Natural killer cell (primary cell): ENCODE data around the gene MMP24OS. TPM values are rescaled to one million over a fixed set of nuclear protein-coding genes. Genes with fewer than 3 reads are reported as not detected.
A peak's percentile ranks its signal among the peaks of the same experiment; 100 is the strongest.

Experiments
- ATAC-seq, 3 donors: fragments of 150-1000 bp in 2 of 3; fragments of 200-7000 bp in 1 of 3; cut with Tn5 transposase; 1 replicate in 1 of 3; 2 replicates in 2 of 3; pipeline ENCODE4 v1.10.0; 2021; ENCODE audit warnings: mild to moderate bottlenecking in 2 of 3, moderate library complexity in 2 of 3
- DNase-seq, 2 donors: peaks; one replicate each; pipeline versions ENCODE4 v3.0.0 to v3.0.0-alpha.2; 2013 to 2021; ENCODE audit warnings: mixed read lengths in 1 of 2
- H3K27ac ChIP-seq: one replicate; pipeline ENCODE4 v1.5.1; 2013; ENCODE audit warnings: mild to moderate bottlenecking, low read length
- H3K27me3 ChIP-seq: one replicate; pipeline ENCODE4 v1.6.1; 2013; ENCODE audit warnings: low read length; ENCODE audit not compliant: control insufficient read depth, insufficient read depth
- H3K36me3 ChIP-seq: one replicate; pipeline ENCODE4 v1.6.1; 2013; ENCODE audit warnings: low read length; ENCODE audit not compliant: control insufficient read depth, insufficient read depth
- H3K4me1 ChIP-seq: one replicate; pipeline ENCODE4 v1.6.1; 2013; ENCODE audit warnings: low read length; ENCODE audit not compliant: control insufficient read depth, insufficient read depth
- H3K4me3 ChIP-seq: one replicate; pipeline ENCODE4 v1.5.1; 2013; ENCODE audit warnings: low read length
- H3K9me3 ChIP-seq: one replicate; pipeline ENCODE4 v1.6.1; 2013; ENCODE audit warnings: low read length; ENCODE audit not compliant: control insufficient read depth, insufficient read depth
- H3K27ac Mint-ChIP-seq, 2 donors: one replicate each; pipeline ENCODE4 v1.8.0; 2022; ENCODE audit warnings: mild to moderate bottlenecking in 2 of 2, mixed read lengths in 2 of 2, moderate library complexity in 1 of 2
- H3K27me3 Mint-ChIP-seq, 2 donors: one replicate each; pipeline ENCODE4 v1.8.0; 2022; ENCODE audit warnings: low read depth in 2 of 2, mixed read lengths in 2 of 2
- H3K36me3 Mint-ChIP-seq: one replicate; pipeline ENCODE4 v1.8.0; 2022; ENCODE audit warnings: mixed read lengths
- H3K4me1 Mint-ChIP-seq, 2 donors: one replicate each; pipeline ENCODE4 v1.8.0; 2022; ENCODE audit warnings: mixed read lengths in 2 of 2
- H3K4me3 Mint-ChIP-seq: one replicate; pipeline ENCODE4 v1.8.0; 2022; ENCODE audit warnings: mild to moderate bottlenecking, moderate library complexity, mixed read lengths
- H3K9me3 Mint-ChIP-seq, 2 donors: one replicate each; pipeline ENCODE4 v1.8.0; 2022; ENCODE audit warnings: mixed read lengths in 2 of 2
- CTCF ChIP-seq: fragments of 200-600 bp; IDR thresholded peaks from one replicate; pipeline ENCODE4 v1.8.0; 2022; ENCODE audit warnings: antibody characterized with exemption
- WGBS: methylation state at CpG from one replicate; pipeline ENCODE4 v1.1.7; 2013; ENCODE audit warnings: missing lambda C conversion rate; ENCODE audit not compliant: insufficient coverage; 5-methylcytosine and 5-hydroxymethylcytosine counted together
- intact Hi-C: fragments of 100-400 bp; cut with micrococcal nuclease; formaldehyde crosslinking; loops from one replicate; pipeline ENCODE4 v1.14.2; 2022
- total RNA-seq, 4 donors: library from RNA; stranded (reverse); fragments of 120-200 nt in 1 of 4; gene quantifications; one replicate each; pipeline versions ENCODE4 v1.2.3 to v1.2.4, GENCODE V29; 2013 to 2022

Gene MMP24OS
- total RNA-seq, 3 donors from 2014 or later (not counting 1 experiment from before 2014, with no cell fraction given): 76.5 to 92.7 (median 86.6) TPM

GRCh38 chr20:35307666-35308653, 30.0 kb upstream of the MMP24OS start:
- no peaks in the 10 kb centered on the region for H3K9me3 ChIP-seq
- intact Hi-C loops: no loop called here

DNA sequence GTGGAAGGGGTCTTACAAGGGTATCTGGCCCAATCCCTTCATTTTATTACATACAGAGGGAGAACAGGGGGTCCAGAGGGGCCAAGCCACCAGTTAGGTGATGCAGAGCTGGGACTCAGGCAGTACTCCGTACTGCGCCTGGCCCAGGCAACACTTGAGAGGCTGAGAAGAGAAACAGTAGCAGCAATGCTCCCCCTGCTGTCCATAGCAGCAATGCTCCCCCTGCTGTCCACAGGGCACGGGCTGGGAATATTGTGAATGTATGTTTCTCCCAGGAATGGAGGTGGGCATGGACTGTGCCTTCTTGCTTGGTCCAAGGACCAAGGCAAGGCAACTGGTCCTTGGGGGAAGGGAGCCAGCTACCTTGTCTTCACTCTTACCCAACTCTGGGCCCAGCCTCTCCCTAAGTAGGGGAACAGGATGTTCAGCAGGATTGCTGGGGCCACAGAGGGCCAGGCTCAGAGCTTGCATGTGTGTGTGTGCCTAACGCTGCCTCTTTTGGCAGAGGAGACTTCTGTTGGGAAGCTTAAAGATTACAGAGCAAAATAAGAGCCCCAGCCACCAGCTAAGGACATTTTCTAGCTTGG, 29.1 kb upstream of the MMP24OS start:
- peaks cover 5 to 7% of the 10 kb centered on the region in 2 donors for H3K4me1 Mint-ChIP-seq
- DNase-seq (peak in 1 of 2 donors; percentile 53), ATAC-seq (peak in 2 of 3 donors; percentile 41)
- intact Hi-C loops: no loop called here
- no peak overlapping the region for H3K4me3 ChIP-seq
- peaks cover 7% of the 10 kb centered on the region for H3K4me1 ChIP-seq
- no peaks in the 10 kb centered on the region for H3K9me3 ChIP-seq
- no peaks in the 10 kb centered on the region for H3K27me3 Mint-ChIP-seq
- no peaks in the 10 kb centered on the region for H3K36me3 Mint-ChIP-seq
- no peak overlapping the region for H3K4me3 Mint-ChIP-seq
- peak; percentile 27 for TF ChIP-seq CTCF
- H3K27ac Mint-ChIP-seq: no peak overlapping the region
- H3K36me3 ChIP-seq: peaks cover 8% of the 10 kb centered on the region
- 60% methylated on average over 4 of the region's 4 CpGs for WGBS
- no peaks in the 10 kb centered on the region for H3K27me3 ChIP-seq
- no peaks in the 10 kb centered on the region for H3K9me3 Mint-ChIP-seq
- no peak overlapping the region for H3K27ac ChIP-seq

More at GRCh38 chr20:35307666-35308653, 30.0 kb upstream of the MMP24OS start:
- H3K27me3 ChIP-seq: no peaks in the 10 kb centered on the region
- DNase-seq: no peak
- Mint-ChIP-seq H3K27me3 (no peaks in the 10 kb centered on the region), H3K36me3 (no peaks in the 10 kb centered on the region), H3K9me3 (no peaks in the 10 kb centered on the region), H3K4me3 (no peak overlapping the region), H3K27ac (no peak overlapping the region), H3K4me1 (peaks cover 5 to 14% of the 10 kb centered on the region in 2 donors)
- WGBS: 90% methylated on average over 13 of the region's 13 CpGs
- peaks cover 7% of the 10 kb centered on the region for H3K4me1 ChIP-seq
- no peak overlapping the region for H3K27ac ChIP-seq
- no peak overlapping the region for H3K4me3 ChIP-seq
- no peak for TF ChIP-seq CTCF
- no peak for ATAC-seq
- peaks cover 8% of the 10 kb centered on the region for H3K36me3 ChIP-seq

DNA sequence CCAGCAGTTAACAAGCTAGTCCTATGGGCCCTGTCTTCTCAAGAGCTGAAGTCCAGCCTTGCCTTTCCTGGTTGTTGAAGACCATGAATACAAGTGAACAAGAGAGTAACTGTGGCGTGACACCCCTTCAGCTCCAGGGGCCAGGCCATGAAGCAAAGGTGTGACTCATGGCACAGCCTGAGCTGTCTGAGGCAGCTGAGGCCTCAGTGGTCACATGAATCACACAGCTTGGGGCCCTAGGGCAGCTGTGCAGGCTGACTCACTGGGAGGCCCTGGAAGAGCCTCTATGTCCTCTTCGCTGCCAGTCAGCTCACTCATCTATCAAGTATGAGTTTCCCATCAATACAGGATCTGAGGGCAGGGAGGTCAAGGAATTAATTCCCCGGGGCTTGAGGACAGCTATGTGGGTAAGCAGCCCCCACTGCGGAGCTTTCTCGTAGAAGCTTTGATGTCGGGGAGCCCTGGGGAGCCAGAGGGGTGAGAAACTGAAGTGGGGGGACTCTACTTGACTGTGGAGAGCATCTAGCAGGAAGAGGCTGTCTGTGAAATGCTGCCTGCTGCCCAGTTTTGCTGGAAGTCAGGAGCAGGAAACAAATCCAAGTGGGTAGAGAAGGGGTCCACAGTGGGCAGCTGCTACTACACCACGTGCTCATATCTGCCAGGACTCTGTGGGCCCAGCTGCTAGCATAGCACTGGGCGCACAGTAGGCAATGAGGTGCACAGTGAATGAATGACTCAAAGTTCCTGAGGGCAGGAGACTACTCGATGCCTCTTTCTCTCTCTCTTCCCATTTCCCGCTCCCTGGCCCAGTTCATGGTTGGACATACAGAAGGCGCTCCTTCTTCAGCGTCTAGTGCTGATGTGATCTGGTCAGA, 28.0 kb upstream of the MMP24OS start:
- no peak overlapping the region for H3K4me3 Mint-ChIP-seq
- no peaks in the 10 kb centered on the region for H3K9me3 Mint-ChIP-seq
- Histone ChIP-seq H3K36me3 (peaks cover 8% of the 10 kb centered on the region), H3K4me1 (peaks cover 7% of the 10 kb centered on the region), H3K4me3 (no peak overlapping the region), H3K27me3 (no peaks in the 10 kb centered on the region), H3K9me3 (no peaks in the 10 kb centered on the region), H3K27ac (no peak overlapping the region)
- DNase-seq (no peak), ATAC-seq (peak in 1 of 3 donors; percentile 38)
- 88% methylated on average over 12 of the region's 12 CpGs for WGBS
- peak overlapping the region in 1 of 2 donors; percentile 45 for H3K27ac Mint-ChIP-seq
- H3K36me3 Mint-ChIP-seq: no peaks in the 10 kb centered on the region
- H3K4me1 Mint-ChIP-seq: peaks cover 5 to 7% of the 10 kb centered on the region in 2 donors
- intact Hi-C loops: loop anchor here (2.0 kb wide), 1 partner anchor 133 kb away; the partner anchor contains the start of gene GDF5
- no peaks in the 10 kb centered on the region for H3K27me3 Mint-ChIP-seq
- TF ChIP-seq CTCF: no peak
